Lower lobe of right lung (tissue), 2 donors: Measurements from ENCODE around the gene TALDO1. TPM values are rescaled to one million over a fixed set of nuclear protein-coding genes. Genes with fewer than 3 reads are reported as not detected.

Source experiments
- ATAC-seq, 2 donors: fragments of 200-7000 bp; cut with Tn5 transposase; one replicate each; pipeline ENCODE4 v1.9.1; 2020 to 2022; ENCODE audit warnings: mild to moderate bottlenecking in 2 of 2, moderate library complexity in 2 of 2
- DNase-seq: peaks from one replicate; pipeline ENCODE4 v3.0.0-alpha.2; 2020
- H3K27ac ChIP-seq: fragments of 200-600 bp; one replicate; pipeline ENCODE4 v1.8.0; 2022
- H3K27me3 ChIP-seq: fragments of 200-600 bp; one replicate; pipeline ENCODE4 v1.8.0; 2022; ENCODE audit warnings: low read depth
- H3K36me3 ChIP-seq: fragments of 200-600 bp; one replicate; pipeline ENCODE4 v1.8.0; 2022; ENCODE audit warnings: mild to moderate bottlenecking
- H3K4me1 ChIP-seq: fragments of 200-600 bp; one replicate; pipeline ENCODE4 v1.8.0; 2022
- H3K4me3 ChIP-seq: fragments of 200-600 bp; one replicate; pipeline ENCODE4 v1.8.0; 2022; ENCODE audit warnings: mild to moderate bottlenecking
- H3K9me3 ChIP-seq: fragments of 200-600 bp; one replicate; pipeline ENCODE4 v1.8.0; 2022
- CTCF ChIP-seq: fragments of 200-600 bp; IDR thresholded peaks from one replicate; pipeline ENCODE4 v1.8.0; 2022; ENCODE audit warnings: antibody characterized with exemption, mild to moderate bottlenecking
- intact Hi-C: fragments of 100-400 bp; cut with DNase I; formaldehyde crosslinking; loops from one replicate; pipeline ENCODE4 v1.11.0; 2022
- total RNA-seq: library from RNA; stranded (reverse); fragmentation: NEBNext Ultra II Directional; extraction: Animal tissue kit (Norgen Biotek cat#: 25700); gene quantifications from one replicate; pipeline ENCODE4 v1.2.1, GENCODE V29; 2021
- donor health status: DM: no; HTN: yes; CAD: no; lungs with severe emphysema.

Gene TALDO1
- total RNA-seq, 1 donor from 2014 or later, result 218 TPM

- ATAC-seq (peak; percentile 41), DNase-seq (peak; percentile 60)
- Histone ChIP-seq H3K27ac (peak overlapping the region; percentile 93), H3K9me3 (no peaks in the 10 kb centered on the region), H3K27me3 (no peaks in the 10 kb centered on the region), H3K4me1 (peaks cover 32% of the 10 kb centered on the region), H3K4me3 (peak overlapping the region; percentile 93), H3K36me3 (peaks cover 7% of the 10 kb centered on the region)
- no peak for TF ChIP-seq CTCF
- intact Hi-C loops, result no loop called here
Measured at GRCh38 chr11:748007-748359, 719 bp downstream of the TALDO1 start.

DNA sequence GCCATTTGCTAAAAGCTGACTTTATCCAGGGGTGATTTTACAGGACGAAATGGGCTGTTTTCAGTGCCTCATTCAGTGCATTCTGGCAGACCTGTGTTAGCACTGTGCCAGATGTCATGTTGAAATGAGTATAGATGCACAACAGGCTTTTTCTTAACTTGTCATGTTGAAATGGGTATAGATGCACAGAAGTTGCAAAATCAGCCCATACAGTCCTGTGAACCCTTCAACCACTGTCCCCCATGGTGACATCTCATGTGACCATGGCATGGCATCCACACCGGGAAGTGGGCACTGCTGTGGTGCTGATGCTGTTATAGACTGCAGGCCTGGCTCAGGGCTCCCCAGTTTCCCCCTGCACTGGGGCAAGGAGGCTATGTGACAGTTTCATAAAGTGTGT, 2.5 kb downstream of the TALDO1 start:
- Histone ChIP-seq H3K4me3 (peak overlapping the region; percentile 3), H3K4me1 (peaks cover 32% of the 10 kb centered on the region), H3K27ac (no peak overlapping the region), H3K9me3 (no peaks in the 10 kb centered on the region), H3K27me3 (no peaks in the 10 kb centered on the region), H3K36me3 (peaks cover 7% of the 10 kb centered on the region)
- intact Hi-C loops, result no loop called here
- DNase-seq (peak; percentile 71), ATAC-seq (no peak)
- no peak for TF ChIP-seq CTCF

- ATAC-seq (no peak), DNase-seq (no peak)
- no peaks in the 10 kb centered on the region for H3K27me3 ChIP-seq
- H3K27ac ChIP-seq, result no peak overlapping the region
- H3K36me3 ChIP-seq, result peaks cover 92% of the 10 kb centered on the region
- intact Hi-C loops, result no loop called here
- TF ChIP-seq CTCF, result no peak
- no peak overlapping the region for H3K4me3 ChIP-seq
- peaks cover 6% of the 10 kb centered on the region for H3K4me1 ChIP-seq
- no peaks in the 10 kb centered on the region for H3K9me3 ChIP-seq
Measured at GRCh38 chr11:760236-760635, 13.0 kb downstream of the TALDO1 start.

DNA sequence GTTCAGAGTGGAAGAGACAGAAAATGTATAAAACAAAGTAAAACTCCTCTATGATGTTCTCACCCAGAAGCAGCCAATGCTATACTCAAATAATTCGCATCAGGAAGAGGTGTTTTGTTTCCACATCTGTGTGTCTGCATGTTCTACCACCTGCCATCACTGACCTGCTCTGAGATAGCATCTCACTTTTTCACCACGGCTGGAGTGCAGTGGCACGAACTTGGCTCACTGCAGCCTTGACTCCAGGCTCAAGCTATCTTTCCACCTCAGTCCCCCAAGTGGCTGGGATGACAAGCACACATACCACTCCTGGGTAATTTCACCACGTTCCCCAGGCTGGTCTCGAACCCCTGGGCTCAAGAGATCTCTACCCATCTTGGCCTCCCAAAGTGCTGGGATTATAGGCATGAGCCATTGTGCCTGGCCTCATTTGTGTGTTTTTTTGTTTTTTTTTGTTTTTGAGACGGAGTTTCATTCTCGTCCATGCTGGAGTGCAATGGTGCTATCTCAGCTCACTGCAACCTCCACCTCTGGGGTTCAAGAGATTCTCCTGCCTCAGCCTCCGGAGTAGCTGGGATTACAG, 14.4 kb downstream of the TALDO1 start:
- Histone ChIP-seq H3K4me3 (no peak overlapping the region), H3K9me3 (no peaks in the 10 kb centered on the region), H3K27me3 (no peaks in the 10 kb centered on the region), H3K4me1 (peaks cover 6% of the 10 kb centered on the region), H3K36me3 (peaks cover 95% of the 10 kb centered on the region), H3K27ac (no peak overlapping the region)
- no peak for DNase-seq
- intact Hi-C loops, result no loop called here
- no peak for ATAC-seq
- TF ChIP-seq CTCF, result no peak

DNA sequence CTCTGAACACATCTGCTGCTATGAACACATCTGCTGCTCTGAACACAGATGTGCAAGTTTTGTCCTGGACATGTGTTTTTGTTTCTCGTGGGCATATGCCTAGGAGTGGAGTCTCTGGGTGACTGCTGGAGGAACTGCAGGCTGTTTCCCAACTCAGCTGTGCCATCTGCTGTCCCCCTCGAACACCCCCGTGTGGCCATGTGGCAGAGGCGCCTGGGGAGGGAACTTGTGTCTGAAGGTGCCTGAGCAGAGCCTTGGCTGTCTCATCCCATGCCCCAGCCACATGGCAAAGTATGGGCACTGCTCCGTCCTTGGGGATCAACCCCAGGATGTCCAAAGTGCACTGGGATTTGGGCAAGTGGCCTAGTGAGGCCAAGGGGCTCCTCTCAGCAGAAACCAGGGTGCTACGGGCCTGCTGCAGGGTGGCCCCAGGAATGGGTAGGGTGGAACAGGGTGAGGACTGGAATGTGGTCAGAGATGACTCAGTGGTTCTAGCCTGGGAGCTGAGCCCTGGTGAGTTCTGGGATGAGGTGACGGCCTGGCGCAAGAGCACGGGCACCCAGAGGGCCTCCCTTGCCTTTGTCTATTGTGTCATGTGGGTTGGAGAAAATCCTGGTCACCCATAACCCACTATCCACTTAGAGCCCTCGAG, 15.3 kb downstream of the TALDO1 start:
- H3K27me3 ChIP-seq, result no peaks in the 10 kb centered on the region
- peaks cover 6% of the 10 kb centered on the region for H3K4me1 ChIP-seq
- no peak for TF ChIP-seq CTCF
- H3K36me3 ChIP-seq, result peaks cover 94% of the 10 kb centered on the region
- DNase-seq (peak; percentile 58), ATAC-seq (peak; percentile 80 to 82)
- peak overlapping the region; percentile 62 for H3K27ac ChIP-seq
- no peak overlapping the region for H3K4me3 ChIP-seq
- intact Hi-C loops, result no loop called here
- H3K9me3 ChIP-seq, result no peaks in the 10 kb centered on the region
